HG03521 (cell line): ENCODE data around the gene SHROOM3.
"Not testable (repeated sequence)": the region's sequence is repeated elsewhere in the genome, so short reads cannot be mapped to it uniquely, and the experiment has no call there.

Source experiments
- ATAC-seq: cut with Tn5 transposase; IDR thresholded peaks from one replicate; pipeline ENCODE4 v1.9.1; 2021; ENCODE audit warnings: mild to moderate bottlenecking, moderate library complexity; ENCODE audit not compliant: unreplicated experiment

SHROOM3 gene

GRCh38 chr4:76434901-76435527, at the start of gene SHROOM3:
TSS of gene SHROOM3 (plus strand) at chr4:76435229. CDS start at chr4:76436053, 824 bp downstream.
- ATAC-seq: no peak

DNA sequence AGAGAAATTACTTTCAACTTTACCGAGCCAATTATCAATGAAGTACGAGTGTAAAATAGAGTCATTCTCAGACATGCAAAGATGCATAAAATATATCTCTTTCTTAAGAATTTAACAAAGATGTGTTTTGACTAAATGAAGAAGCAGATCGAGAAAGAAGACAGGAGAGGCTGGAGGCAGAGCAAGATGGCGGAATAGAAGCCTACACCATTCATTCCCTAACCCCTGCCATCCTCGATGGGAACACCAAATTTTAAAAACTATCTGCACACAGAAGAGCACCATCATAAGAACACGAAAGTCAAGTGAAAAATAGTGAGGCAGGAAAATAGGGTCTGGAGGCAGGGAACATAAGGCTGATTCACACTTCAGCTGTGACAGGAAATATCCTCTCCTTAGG, 49.1 kb upstream of the SHROOM3 start:
- no peak for ATAC-seq

- no peak for ATAC-seq
Observed at GRCh38 chr4:76386566-76387305, 48.3 kb upstream of the SHROOM3 start.

DNA sequence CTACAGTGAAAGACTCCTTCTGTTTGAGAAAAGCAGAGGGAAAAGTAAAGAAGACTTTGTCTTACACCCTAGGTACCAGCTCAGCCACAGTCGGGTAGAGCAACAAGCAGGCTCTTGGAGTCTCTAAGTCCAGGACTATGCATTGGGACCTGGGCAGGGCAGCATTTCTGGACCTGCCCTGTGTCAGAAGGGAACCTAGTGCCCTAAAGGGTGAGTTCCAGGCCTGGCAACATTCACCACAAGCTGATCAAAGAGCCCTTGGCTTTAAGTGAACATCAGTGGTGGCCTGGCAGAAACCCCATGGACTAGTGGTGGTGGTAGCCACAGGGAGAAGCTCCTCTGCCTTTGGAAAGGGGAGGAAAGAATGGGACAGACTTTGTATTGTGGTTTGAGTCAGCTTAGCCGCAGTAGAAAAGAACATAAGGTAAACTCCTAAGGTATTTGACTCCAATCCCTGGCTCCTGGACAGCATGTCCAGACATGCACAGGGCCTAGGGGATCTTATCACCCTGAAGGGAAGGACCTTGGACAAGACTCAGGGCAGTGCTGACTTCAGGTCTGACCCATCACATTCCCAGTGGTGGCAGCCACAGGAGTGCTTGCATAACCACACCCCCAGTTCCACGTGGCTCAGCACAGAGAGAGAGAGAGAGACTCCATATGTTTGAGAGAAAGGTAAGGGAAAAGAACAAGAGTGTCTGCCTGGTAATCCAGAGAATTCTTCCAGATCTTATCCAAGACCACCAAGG, 46.7 kb upstream of the SHROOM3 start:
- no peak for ATAC-seq

GRCh38 chr4:76401654-76402053, 33.4 kb upstream of the SHROOM3 start:
- no peak for ATAC-seq

GRCh38 chr4:76406081-76406480, 28.9 kb upstream of the SHROOM3 start:
- no peak for ATAC-seq

DNA sequence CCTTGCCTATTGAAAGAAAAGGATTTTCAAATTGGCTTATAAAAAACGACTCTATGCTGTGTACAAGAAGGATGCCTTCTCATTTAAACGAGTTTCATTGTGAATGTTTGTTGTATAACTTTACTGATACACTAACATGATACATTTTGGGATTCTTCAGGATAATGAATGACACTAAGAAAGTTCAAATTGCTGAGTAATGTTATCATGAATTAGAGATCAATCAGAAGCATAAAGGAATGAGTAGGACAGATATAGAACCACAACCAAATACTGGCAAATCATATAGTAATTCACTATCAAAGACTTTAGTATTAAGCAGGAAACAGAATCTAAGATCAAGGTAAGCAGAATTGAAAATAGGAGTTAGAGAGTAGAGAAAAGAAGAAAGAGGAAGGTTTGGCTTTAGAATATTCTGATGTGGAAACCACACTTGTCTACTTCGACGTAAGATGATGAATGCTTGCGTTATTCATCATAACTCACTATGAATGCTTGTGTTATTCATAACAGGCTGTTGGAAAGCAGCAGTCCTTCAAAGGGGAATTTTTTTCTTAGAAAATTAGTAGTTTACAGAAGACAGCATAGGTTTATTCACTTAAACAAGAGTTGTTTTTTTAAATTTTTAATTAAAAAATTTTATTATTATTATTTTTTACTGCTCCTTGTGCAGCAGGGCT, 27.4 kb upstream of the SHROOM3 start:
- ATAC-seq: no peak

GRCh38 chr4:76410636-76411035, 24.4 kb upstream of the SHROOM3 start:
- ATAC-seq: no peak

DNA sequence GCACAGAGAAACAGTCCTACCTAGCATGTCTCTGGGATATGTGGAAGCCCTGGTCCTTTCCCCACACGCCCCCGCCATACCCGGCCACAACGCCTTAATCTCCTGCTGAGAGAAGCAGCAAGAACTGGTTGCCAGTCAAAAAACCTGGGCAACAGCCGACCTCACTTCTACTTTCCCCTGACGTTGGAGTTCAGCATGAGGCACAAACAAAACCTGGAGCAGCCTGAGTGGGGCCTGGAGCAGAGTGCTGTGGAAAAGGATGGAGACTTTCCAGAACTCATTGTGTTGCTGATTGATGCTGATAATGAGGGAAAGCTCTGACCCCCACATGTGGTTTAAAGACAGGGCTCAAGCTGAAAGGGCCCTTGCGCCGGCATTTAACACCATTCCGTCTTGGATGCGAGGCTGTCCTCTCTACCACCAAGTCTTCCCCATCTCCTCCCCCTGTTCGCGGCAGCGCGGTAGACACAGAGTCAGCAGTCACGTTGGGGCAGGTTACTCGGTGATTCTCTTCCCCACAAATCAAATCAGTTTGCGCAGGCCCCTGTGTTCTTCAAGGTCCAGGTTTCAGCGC, 14.8 kb upstream of the SHROOM3 start:
- ATAC-seq: no peak

GRCh38 chr4:76420762-76421581, 14.1 kb upstream of the SHROOM3 start, which contains the start of gene CCDC158:
TSS of gene CCDC158 (minus strand) at chr4:76421141. CDS start at chr4:76403207, 17,934 bp downstream.
- no peak for ATAC-seq

- not testable (repeated sequence) for ATAC-seq
Observed at GRCh38 chr4:76423159-76423558, 11.9 kb upstream of the SHROOM3 start.

DNA sequence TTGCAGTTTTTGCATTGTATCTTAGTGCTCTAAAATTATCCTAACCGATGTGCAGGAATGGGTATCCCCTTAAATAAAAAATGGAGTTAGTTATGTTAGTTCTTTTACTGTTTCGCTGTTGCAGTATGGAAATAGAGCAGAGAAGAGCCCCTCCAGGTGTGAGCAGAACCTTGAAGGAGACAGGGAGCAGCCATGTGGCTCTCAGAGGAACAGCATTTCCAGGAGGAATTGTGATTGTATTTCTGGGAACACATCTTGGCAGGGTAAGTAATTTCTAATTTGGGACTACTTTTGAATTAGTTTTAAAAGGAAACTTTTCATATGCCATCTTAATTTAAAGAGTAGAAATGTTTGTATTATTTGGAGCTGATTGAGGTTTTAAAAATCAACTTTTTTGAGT, 8.8 kb upstream of the SHROOM3 start:
- ATAC-seq: no peak

GRCh38 chr4:76429636-76430035, 5.4 kb upstream of the SHROOM3 start:
- ATAC-seq: no peak

GRCh38 chr4:76430519-76431388, 4.3 kb upstream of the SHROOM3 start:
- no peak for ATAC-seq

GRCh38 chr4:76435528-76436319, 695 bp downstream of the SHROOM3 start:
- no peak for ATAC-seq

GRCh38 chr4:76439491-76439890, 4.5 kb downstream of the SHROOM3 start:
- ATAC-seq: no peak

- ATAC-seq: no peak
Observed at GRCh38 chr4:76441881-76442280, 6.9 kb downstream of the SHROOM3 start.

DNA sequence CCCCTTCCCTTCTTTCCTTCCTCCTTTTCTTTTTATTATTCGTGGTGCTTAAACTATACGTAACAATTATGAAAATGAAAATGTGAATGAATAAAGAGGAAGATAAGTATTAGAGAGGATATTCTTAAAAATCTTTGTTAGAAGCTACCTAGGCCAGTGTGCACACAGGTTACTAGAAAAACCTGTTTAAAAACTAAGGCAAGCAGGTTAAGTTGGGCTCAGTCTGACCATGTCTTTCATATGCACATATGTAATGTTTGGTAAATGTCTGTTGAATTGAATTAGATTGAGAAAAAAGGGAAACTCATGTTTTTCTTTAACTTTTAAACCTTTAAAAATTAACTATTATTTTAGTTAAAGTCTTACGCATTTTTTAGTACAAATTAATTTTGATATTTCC, 7.8 kb downstream of the SHROOM3 start:
- no peak for ATAC-seq
